Measurements from ENCODE around the gene GRIK5. TPM values are rescaled to one million over a fixed set of nuclear protein-coding genes. Genes with fewer than 3 reads are reported as not detected.

The GRIK5 gene
- polyA plus RNA-seq, 1 experiment: 0.05 TPM

- Histone ChIP-seq H3K4me3 (ENCODE audit: low read depth, low read length) (no peak overlapping the region), H3K27ac (ENCODE audit: low read depth, low read length) (no peak overlapping the region), H3K27me3 (ENCODE audit: control insufficient read depth, insufficient read depth, low read length) (no peaks in the 10 kb centered on the region), H3K9me3 (ENCODE audit: control insufficient read depth, insufficient read depth, low read length) (no peaks in the 10 kb centered on the region; the same call in 1 of the 2 replicates)
- POLR2A ChIA-PET: no interaction called here
- TF ChIP-seq CTCF (IDR thresholded peaks at IDR 0.05; ENCODE audit: low read depth, low read length): no peak
- CTCF ChIA-PET: interaction anchor here (1.7 to 2.0 kb wide), 4 partner anchors 9 to 164 kb away, joined by 4 to 11 read pairs (median 8); partner anchors contain the start of gene POU2F2
- DNase-seq (ENCODE audit: low read depth, low spot score): no peak
Observed at GRCh38 chr19:42115219-42115618, 45.2 kb upstream of the GRIK5 start.

GRCh38 chr19:42114412-42114811 lies 44.4 kb upstream of the GRIK5 start:
- H3K27ac ChIP-seq (ENCODE audit: low read depth, low read length): peak overlapping the region; percentile 94
- DNase-seq (ENCODE audit: low read depth, low spot score): no peak
- CTCF ChIA-PET: interaction anchor here (0.9 to 2.0 kb wide), 8 partner anchors 10 to 165 kb away, joined by 3 to 11 read pairs (median 4); partner anchors contain the start of gene POU2F2
- no peaks in the 10 kb centered on the region; the same call in 1 of the 2 replicates for H3K9me3 ChIP-seq (ENCODE audit: control insufficient read depth, insufficient read depth, low read length)
- POLR2A ChIA-PET: interaction anchor here (0.6 to 1.3 kb wide), 2 partner anchors 9 to 306 kb away, joined by 5 read pairs; no protein-coding TSS in a partner anchor
- H3K4me3 ChIP-seq (ENCODE audit: low read depth, low read length): no peak overlapping the region
- no peaks in the 10 kb centered on the region for H3K27me3 ChIP-seq (ENCODE audit: control insufficient read depth, insufficient read depth, low read length)
- no peak for TF ChIP-seq CTCF (IDR thresholded peaks at IDR 0.05; ENCODE audit: low read depth, low read length)

- H3K9me3 ChIP-seq (ENCODE audit: control insufficient read depth, insufficient read depth, low read length): no peaks in the 10 kb centered on the region; the same call in 1 of the 2 replicates
- CTCF ChIA-PET: interaction anchor here (0.5 to 2.0 kb wide), 16 partner anchors 11 to 325 kb away, joined by 3 to 11 read pairs (median 4); partner anchors contain the start of gene POU2F2
- peak overlapping the region; percentile 94 for H3K27ac ChIP-seq (ENCODE audit: low read depth, low read length)
- DNase-seq (ENCODE audit: low read depth, low spot score): peak; percentile 86
- TF ChIP-seq CTCF (IDR thresholded peaks at IDR 0.05; ENCODE audit: low read depth, low read length): peak; percentile 45
- POLR2A ChIA-PET: interaction anchor here (0.6 to 1.3 kb wide), 6 partner anchors 10 to 306 kb away, joined by 4 to 5 read pairs (median 4); partner anchors contain the start of gene ZNF574
- H3K27me3 ChIP-seq (ENCODE audit: control insufficient read depth, insufficient read depth, low read length): no peaks in the 10 kb centered on the region
- peak overlapping the region; percentile 17 for H3K4me3 ChIP-seq (ENCODE audit: low read depth, low read length)
Observed at GRCh38 chr19:42113641-42114348, 43.8 kb upstream of the GRIK5 start.

- ChIA-PET CTCF (interaction anchor here (0.6 to 1.6 kb wide), 4 partner anchors 30 to 101 kb away, joined by 3 to 7 read pairs (median 4); no protein-coding TSS in a partner anchor), POLR2A (no interaction called here)
- no peak for TF ChIP-seq CTCF (IDR thresholded peaks at IDR 0.05; ENCODE audit: low read depth, low read length)
- DNase-seq (ENCODE audit: low read depth, low spot score): no peak
- no peaks in the 10 kb centered on the region; the same call in 1 of the 2 replicates for H3K9me3 ChIP-seq (ENCODE audit: control insufficient read depth, insufficient read depth, low read length)
- no peaks in the 10 kb centered on the region for H3K27me3 ChIP-seq (ENCODE audit: control insufficient read depth, insufficient read depth, low read length)
- no peak overlapping the region for H3K4me3 ChIP-seq (ENCODE audit: low read depth, low read length)
- H3K27ac ChIP-seq (ENCODE audit: low read depth, low read length): peak overlapping the region; percentile 94
Observed at GRCh38 chr19:42111811-42112210, 41.8 kb upstream of the GRIK5 start.

- ChIA-PET CTCF (interaction anchor here (1.1 to 3.9 kb wide), 5 partner anchors 21 to 134 kb away, joined by 3 to 26 read pairs (median 6); partner anchors contain the start of gene POU2F2), POLR2A (no interaction called here)
- Histone ChIP-seq H3K4me3 (ENCODE audit: low read depth, low read length) (no peak overlapping the region), H3K9me3 (ENCODE audit: control insufficient read depth, insufficient read depth, low read length) (no peaks in the 10 kb centered on the region), H3K27ac (ENCODE audit: low read depth, low read length) (peak overlapping the region; percentile 94), H3K27me3 (ENCODE audit: control insufficient read depth, insufficient read depth, low read length) (no peaks in the 10 kb centered on the region)
- DNase-seq (ENCODE audit: low read depth, low spot score): no peak
- TF ChIP-seq CTCF (IDR thresholded peaks at IDR 0.05; ENCODE audit: low read depth, low read length): no peak
Observed at GRCh38 chr19:42111384-42111783, 41.4 kb upstream of the GRIK5 start.
